SH-SY5Y (cell line): ENCODE data around the gene EIF3I.

Experiments
- GATA2 ChIP-seq: IDR thresholded peaks from 2 replicates; pipeline ENCODE4 v1.6.1; 2011; ENCODE audit warnings: mild to moderate bottlenecking, low read depth, low read length
- GATA3 ChIP-seq: IDR thresholded peaks from 2 replicates; pipeline ENCODE4 v1.6.1; 2011; ENCODE audit warnings: low read depth, mild to moderate bottlenecking, low read length, moderate library complexity

DNA sequence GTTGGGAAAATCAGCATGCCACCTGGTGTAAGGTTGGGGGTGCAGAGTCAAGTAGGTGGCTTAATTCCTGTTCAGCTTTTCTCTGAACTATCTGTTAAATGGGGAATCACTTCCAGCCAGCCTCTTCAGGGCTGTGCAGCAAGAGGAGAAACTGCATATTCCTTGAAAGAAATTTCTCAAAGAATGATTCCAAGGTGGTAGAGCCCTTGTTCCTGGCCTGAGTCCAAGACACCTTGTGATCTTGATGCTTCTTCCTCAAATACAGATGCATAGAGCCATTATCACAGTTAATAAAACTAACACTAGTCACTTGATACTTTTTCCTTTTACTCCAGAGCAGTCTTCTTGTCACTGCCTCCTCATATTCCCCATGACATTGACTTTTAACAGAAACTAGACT, 37.6 kb upstream of the EIF3I start:
- TF ChIP-seq GATA3, result no peak
- no peak for TF ChIP-seq GATA2
